Neural cell (in vitro differentiated cells): Measurements from ENCODE around the gene BHMT2.

ENCODE experiments used
- EP300 ChIP-seq: fragments of 450-650 bp; conservative IDR thresholded peaks from 2 replicates; pipeline ENCODE4 v1.6.1; 2014; ENCODE audit warnings: antibody characterized with exemption, mild to moderate bottlenecking, moderate library complexity; ENCODE audit not compliant: poor library complexity, severe bottlenecking
- EZH2 ChIP-seq: fragments of 200-600, 300-800 bp; shearing (Covaris generic), sonication (generic); IDR thresholded peaks from 2 replicates; pipeline ENCODE4 v1.6.1; 2014; ENCODE audit warnings: antibody characterized with exemption, low read length, borderline replicate concordance, mild to moderate bottlenecking; ENCODE audit not compliant: insufficient read depth, poor library complexity, severe bottlenecking
- MXI1 ChIP-seq: fragments of 450-650 bp; conservative IDR thresholded peaks from 2 replicates; pipeline ENCODE4 v1.6.1; 2014; ENCODE audit warnings: antibody characterized with exemption, mild to moderate bottlenecking; ENCODE audit not compliant: poor library complexity, severe bottlenecking
- POLR2AphosphoS5 ChIP-seq: IDR thresholded peaks from 2 replicates; pipeline ENCODE4 v1.6.1; 2012
- SMC3 ChIP-seq: fragments of 450-650 bp; conservative IDR thresholded peaks from 2 replicates; pipeline ENCODE4 v1.6.1; 2014; ENCODE audit warnings: antibody characterized with exemption, mild to moderate bottlenecking, moderate library complexity; ENCODE audit not compliant: poor library complexity
- TAF1 ChIP-seq: IDR thresholded peaks from 2 replicates; pipeline ENCODE4 v1.6.1; 2012; ENCODE audit warnings: low read depth
- TF ChIP-seq, protein P1 (sequence below): IDR thresholded peaks from 2 replicates; pipeline ENCODE4 v1.6.1; 2012; ENCODE audit warnings: borderline replicate concordance
- TF ChIP-seq, protein P2 (sequence below): fragments of 450-650 bp; IDR thresholded peaks from 2 replicates; pipeline ENCODE4 v1.5.1; 2014; ENCODE audit warnings: antibody characterized with exemption, mild to moderate bottlenecking, moderate library complexity; ENCODE audit not compliant: poor library complexity, severe bottlenecking

DNA sequence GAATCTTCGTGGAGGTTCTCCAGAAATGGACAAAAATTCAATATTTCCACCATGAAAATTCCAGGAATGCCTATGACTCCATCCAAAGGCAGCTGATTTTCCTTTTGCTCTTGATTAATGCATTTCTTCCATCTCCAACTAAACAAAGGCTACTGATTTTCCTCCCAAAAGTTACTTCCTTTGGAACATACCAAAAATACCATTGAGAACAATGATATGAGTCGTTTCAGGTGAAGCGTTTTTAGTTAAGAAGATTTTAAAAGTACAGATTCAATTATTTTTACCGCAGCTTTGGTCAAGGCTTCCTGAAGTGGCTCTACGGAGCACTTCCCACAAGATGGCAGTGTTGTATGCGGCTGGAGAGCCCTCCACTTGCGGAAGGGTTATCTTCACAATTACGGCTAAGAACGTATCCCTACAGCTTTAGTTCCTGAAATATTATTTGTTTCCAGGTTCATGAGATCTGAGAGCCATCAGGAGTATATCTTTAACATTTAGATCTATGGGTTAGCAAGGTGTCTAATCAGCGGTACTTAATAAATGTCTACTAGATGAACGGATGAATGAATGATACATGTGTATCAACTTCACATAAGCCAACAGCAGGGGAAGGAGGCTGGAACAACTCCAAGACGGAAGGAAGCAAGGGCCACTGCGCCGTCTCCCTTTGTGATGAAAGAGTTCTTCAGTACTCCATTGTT, 48.6 kb upstream of the BHMT2 start:
- TF ChIP-seq, protein P1, sequence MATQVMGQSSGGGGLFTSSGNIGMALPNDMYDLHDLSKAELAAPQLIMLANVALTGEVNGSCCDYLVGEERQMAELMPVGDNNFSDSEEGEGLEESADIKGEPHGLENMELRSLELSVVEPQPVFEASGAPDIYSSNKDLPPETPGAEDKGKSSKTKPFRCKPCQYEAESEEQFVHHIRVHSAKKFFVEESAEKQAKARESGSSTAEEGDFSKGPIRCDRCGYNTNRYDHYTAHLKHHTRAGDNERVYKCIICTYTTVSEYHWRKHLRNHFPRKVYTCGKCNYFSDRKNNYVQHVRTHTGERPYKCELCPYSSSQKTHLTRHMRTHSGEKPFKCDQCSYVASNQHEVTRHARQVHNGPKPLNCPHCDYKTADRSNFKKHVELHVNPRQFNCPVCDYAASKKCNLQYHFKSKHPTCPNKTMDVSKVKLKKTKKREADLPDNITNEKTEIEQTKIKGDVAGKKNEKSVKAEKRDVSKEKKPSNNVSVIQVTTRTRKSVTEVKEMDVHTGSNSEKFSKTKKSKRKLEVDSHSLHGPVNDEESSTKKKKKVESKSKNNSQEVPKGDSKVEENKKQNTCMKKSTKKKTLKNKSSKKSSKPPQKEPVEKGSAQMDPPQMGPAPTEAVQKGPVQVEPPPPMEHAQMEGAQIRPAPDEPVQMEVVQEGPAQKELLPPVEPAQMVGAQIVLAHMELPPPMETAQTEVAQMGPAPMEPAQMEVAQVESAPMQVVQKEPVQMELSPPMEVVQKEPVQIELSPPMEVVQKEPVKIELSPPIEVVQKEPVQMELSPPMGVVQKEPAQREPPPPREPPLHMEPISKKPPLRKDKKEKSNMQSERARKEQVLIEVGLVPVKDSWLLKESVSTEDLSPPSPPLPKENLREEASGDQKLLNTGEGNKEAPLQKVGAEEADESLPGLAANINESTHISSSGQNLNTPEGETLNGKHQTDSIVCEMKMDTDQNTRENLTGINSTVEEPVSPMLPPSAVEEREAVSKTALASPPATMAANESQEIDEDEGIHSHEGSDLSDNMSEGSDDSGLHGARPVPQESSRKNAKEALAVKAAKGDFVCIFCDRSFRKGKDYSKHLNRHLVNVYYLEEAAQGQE = no peak
- TF ChIP-seq TAF1 = no peak
- TF ChIP-seq MXI1 = no peak
- no peak for TF ChIP-seq EZH2
- TF ChIP-seq, protein P2, sequence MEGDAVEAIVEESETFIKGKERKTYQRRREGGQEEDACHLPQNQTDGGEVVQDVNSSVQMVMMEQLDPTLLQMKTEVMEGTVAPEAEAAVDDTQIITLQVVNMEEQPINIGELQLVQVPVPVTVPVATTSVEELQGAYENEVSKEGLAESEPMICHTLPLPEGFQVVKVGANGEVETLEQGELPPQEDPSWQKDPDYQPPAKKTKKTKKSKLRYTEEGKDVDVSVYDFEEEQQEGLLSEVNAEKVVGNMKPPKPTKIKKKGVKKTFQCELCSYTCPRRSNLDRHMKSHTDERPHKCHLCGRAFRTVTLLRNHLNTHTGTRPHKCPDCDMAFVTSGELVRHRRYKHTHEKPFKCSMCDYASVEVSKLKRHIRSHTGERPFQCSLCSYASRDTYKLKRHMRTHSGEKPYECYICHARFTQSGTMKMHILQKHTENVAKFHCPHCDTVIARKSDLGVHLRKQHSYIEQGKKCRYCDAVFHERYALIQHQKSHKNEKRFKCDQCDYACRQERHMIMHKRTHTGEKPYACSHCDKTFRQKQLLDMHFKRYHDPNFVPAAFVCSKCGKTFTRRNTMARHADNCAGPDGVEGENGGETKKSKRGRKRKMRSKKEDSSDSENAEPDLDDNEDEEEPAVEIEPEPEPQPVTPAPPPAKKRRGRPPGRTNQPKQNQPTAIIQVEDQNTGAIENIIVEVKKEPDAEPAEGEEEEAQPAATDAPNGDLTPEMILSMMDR = peak; percentile 78
- no peak for TF ChIP-seq POLR2AphosphoS5
- no peak for TF ChIP-seq EP300
- peak; percentile 76 for TF ChIP-seq SMC3
